Common myeloid progenitor, CD34-positive (primary cell): ENCODE measurements around the gene STX16.

Experiments used
- CTCF ChIA-PET: fragments of 350-600 bp; sonication (Branson Sonifier 250); formaldehyde crosslinking; loops from one replicate; lab custom pipeline; 2021; ENCODE audit warnings: antibody characterized with exemption; lab: Charles Lee
- POLR2A ChIA-PET: fragments of 350-600 bp; sonication (Branson Sonifier 250); formaldehyde crosslinking; loops from one replicate; lab custom pipeline; 2021; ENCODE audit warnings: antibody characterized with exemption; lab: Charles Lee
- DNase-seq, 3 donors: peaks; one replicate each; pipeline versions ENCODE4 v3.0.0 to v3.0.0-alpha.2; 2013
- H3K27ac ChIP-seq, 2 experiments: 1 replicate in 1 of 2; 2 replicates in 1 of 2; pipeline ENCODE4 v1.7.0; 2013; ENCODE audit warnings: inconsistent platforms in 2 of 2, low read length in 2 of 2, mild to moderate bottlenecking in 2 of 2, low read depth in 1 of 2, moderate library complexity in 1 of 2; ENCODE audit not compliant: severe bottlenecking in 2 of 2, insufficient read depth in 1 of 2, poor library complexity in 1 of 2
- H3K27me3 ChIP-seq, 5 experiments: replicated peaks in 2 of 5; 1 replicate in 3 of 5; 2 replicates in 2 of 5; pipeline versions ENCODE4 v1.6.1 to v1.7.0; 2013; ENCODE audit warnings: low read length in 4 of 5, mild to moderate bottlenecking in 2 of 5, moderate library complexity in 2 of 5, inconsistent platforms in 1 of 5; ENCODE audit not compliant: insufficient read depth in 5 of 5, control insufficient read depth in 4 of 5
- H3K36me3 ChIP-seq, 4 experiments: 1 replicate in 2 of 4; 2 replicates in 2 of 4; pipeline versions ENCODE4 v1.6.1 to v1.7.0; 2013; ENCODE audit warnings: low read length in 3 of 4, control low read depth in 1 of 4, mild to moderate bottlenecking in 1 of 4; ENCODE audit not compliant: control insufficient read depth in 4 of 4, insufficient read depth in 4 of 4
- H3K4me1 ChIP-seq, 4 experiments: 1 replicate in 3 of 4; 2 replicates in 1 of 4; pipeline versions ENCODE4 v1.6.1 to v1.7.1; 2013; ENCODE audit warnings: low read length in 3 of 4, mild to moderate bottlenecking in 3 of 4, control low read depth in 1 of 4, inconsistent platforms in 1 of 4, moderate library complexity in 1 of 4; ENCODE audit not compliant: control insufficient read depth in 4 of 4, insufficient read depth in 4 of 4; ENCODE audit errors: control extremely low read depth in 1 of 4
- H3K4me3 ChIP-seq, 7 experiments: 1 replicate in 4 of 7; 2 replicates in 3 of 7; pipeline versions ENCODE4 v1.5.1 to v1.7.0; 2013; ENCODE audit warnings: mild to moderate bottlenecking in 7 of 7, low read length in 6 of 7, moderate library complexity in 6 of 7, inconsistent platforms in 2 of 7, low read depth in 2 of 7, control low read depth in 1 of 7; ENCODE audit not compliant: insufficient read depth in 4 of 7, control insufficient read depth in 1 of 7; ENCODE audit errors: extremely low read depth in 1 of 7
- H3K9me3 ChIP-seq, 5 experiments: 1 replicate in 4 of 5; 2 replicates in 1 of 5; pipeline versions ENCODE4 v1.6.1 to v1.7.1; 2013; ENCODE audit warnings: low read length in 4 of 5, mild to moderate bottlenecking in 2 of 5, inconsistent platforms in 1 of 5, low read depth in 1 of 5, moderate library complexity in 1 of 5; ENCODE audit not compliant: control insufficient read depth in 4 of 5, insufficient read depth in 2 of 5; ENCODE audit errors: control extremely low read depth in 1 of 5
- whole genome bisulfite sequencing: methylation state at CpG from one replicate; pipeline ENCODE4 v1.1.5; 2013; ENCODE audit not compliant: insufficient coverage; 5-methylcytosine and 5-hydroxymethylcytosine counted together

The STX16 gene

DNA sequence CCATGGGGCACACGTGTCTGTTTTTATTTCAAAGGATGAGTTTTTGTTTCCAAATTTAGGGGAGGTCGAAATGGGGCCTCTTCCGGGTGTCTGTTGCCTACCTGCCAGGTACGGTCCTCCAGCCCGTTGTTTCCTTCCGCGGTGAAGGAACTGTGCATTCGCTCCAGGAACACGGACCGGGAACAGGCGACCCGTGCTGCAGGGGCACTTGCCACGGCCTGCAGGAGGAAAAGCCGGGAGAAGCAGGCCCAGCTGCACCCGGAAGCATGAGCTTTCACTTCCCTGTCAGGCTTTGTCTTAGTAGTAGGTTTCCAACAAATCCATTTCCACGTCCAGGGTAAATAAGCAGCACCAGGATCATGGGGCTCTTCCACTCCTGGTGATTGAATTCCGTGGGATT is 24.6 kb downstream of the STX16 start:
- POLR2A ChIA-PET: no interaction called here
- Histone ChIP-seq H3K27me3 (no peaks in the 10 kb centered on the region), H3K36me3 (peaks cover 15 to 78% (median 56%) of the 10 kb centered on the region in 4 experiments), H3K4me1 (no peaks in the 10 kb centered on the region), H3K4me3 (no peak overlapping the region), H3K9me3 (no peaks in the 10 kb centered on the region), H3K27ac (no peak overlapping the region)
- CTCF ChIA-PET: no interaction called here
- WGBS: 92% methylated on average over 16 of the region's 17 CpGs
- DNase-seq: no peak

DNA sequence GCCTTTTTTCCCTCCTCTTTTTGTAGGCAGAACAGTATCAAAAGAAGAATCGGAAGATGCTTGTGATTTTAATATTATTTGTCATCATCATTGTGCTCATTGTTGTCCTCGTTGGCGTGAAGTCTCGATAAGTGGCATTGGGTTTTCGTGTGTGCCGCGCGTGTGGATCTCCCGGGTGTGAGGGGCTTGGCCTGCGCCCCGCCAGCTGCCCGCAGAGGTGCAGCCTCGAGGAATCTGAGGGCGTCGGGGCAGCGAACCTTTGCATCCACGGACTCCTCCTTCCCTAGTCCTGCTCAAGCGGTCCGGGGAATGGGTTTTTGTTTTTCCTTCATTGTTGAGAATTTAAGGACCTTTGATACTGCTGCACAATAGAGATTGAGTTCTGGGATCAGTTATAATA is 25.1 kb downstream of the STX16 start:
- Histone ChIP-seq H3K36me3 (peaks cover 14 to 75% (median 53%) of the 10 kb centered on the region in 4 experiments), H3K4me1 (no peaks in the 10 kb centered on the region), H3K9me3 (no peaks in the 10 kb centered on the region), H3K4me3 (no peak overlapping the region), H3K27me3 (no peaks in the 10 kb centered on the region), H3K27ac (no peak overlapping the region)
- 95% methylated on average over 15 of the region's 19 CpGs for WGBS
- DNase-seq: no peak
- ChIA-PET POLR2A (no interaction called here), CTCF (no interaction called here)

DNA sequence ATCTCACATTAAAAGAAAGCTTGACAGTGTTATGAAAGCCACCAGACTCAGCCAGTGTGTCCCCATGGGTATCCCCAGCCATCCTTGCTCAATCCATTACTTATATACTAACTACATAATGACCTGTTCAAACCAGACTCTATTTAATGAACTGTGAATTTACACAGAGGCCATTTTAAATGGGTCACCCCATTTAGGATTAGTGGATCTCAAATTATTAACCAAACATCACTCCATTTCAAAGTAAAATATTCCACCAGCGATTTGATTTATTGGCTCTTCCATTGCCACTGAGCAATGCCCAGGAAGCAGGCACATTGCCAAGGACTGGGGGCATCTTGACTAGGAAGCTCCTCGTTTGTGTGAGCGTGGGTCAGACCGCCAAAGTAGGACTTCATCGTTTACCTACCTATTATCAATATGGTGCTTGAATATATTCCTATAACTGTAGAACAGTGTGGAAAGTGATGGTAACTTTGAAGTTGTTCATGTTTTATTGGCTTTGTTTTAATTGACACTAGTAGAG is 26.1 kb downstream of the STX16 start:
- peaks cover 15 to 72% (median 51%) of the 10 kb centered on the region in 4 experiments for H3K36me3 ChIP-seq
- H3K4me3 ChIP-seq: no peak overlapping the region
- no peak overlapping the region for H3K27ac ChIP-seq
- ChIA-PET POLR2A (no interaction called here), CTCF (interaction anchor here (1.1 kb wide), 1 partner anchor 19 kb away, joined by 3 read pairs; no protein-coding TSS in a partner anchor)
- no peaks in the 10 kb centered on the region for H3K27me3 ChIP-seq
- no peaks in the 10 kb centered on the region for H3K4me1 ChIP-seq
- no peak for DNase-seq
- WGBS: 100% methylated on average over 1 of the region's 5 CpGs
- no peaks in the 10 kb centered on the region for H3K9me3 ChIP-seq

DNA sequence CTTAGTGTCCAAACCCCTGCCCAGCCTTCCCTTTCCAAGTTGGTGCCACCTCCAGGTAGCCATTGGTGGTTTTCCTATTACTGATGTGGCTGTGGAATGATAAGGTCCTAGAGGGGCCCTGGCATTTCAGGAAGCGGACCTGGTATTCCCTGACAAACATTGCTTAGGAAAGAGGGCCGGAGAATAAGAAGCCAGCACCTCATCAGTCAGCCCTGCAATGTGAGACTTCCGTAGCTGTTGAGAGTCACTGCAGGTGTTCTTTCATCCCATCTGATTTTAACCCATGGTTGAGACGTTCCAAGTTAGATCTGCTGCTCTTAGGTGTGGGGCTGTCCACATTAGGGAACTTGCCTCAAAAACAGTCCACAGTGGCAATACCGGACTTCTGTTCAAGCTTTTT is 26.7 kb downstream of the STX16 start:
- no peaks in the 10 kb centered on the region for H3K27me3 ChIP-seq
- H3K9me3 ChIP-seq: no peaks in the 10 kb centered on the region
- H3K27ac ChIP-seq: no peak overlapping the region
- CTCF ChIA-PET: interaction anchor here (0.7 to 1.1 kb wide), 2 partner anchors 19 to 20 kb away, joined by 3 to 4 read pairs; no protein-coding TSS in a partner anchor
- POLR2A ChIA-PET: no interaction called here
- DNase-seq: no peak
- H3K36me3 ChIP-seq: peaks cover 15 to 69% (median 49%) of the 10 kb centered on the region in 4 experiments
- 98% methylated on average over 4 of the region's 5 CpGs for WGBS
- H3K4me3 ChIP-seq: no peak overlapping the region
- H3K4me1 ChIP-seq: no peaks in the 10 kb centered on the region

DNA sequence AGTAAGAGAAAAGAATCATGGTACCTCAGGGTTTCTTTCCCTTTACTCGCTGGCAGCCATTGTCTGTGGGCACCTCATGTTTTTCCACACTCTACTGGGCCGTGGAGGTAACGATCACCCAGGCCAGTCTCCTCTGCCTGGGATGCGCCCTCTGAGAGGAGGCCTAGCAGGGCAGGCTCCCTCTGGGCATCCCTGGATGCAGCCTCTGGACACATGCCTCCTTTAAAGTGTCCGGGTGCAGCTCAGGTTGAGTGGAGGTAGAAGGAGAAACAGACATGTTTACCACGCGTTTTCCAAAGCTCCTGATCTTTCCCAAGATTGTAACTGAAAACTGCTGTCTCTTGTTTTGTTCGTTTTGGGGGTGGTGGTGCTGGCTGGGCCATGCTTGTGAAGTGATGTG is 27.7 kb downstream of the STX16 start:
- H3K36me3 ChIP-seq: peaks cover 15 to 59% (median 45%) of the 10 kb centered on the region in 4 experiments
- H3K4me1 ChIP-seq: no peaks in the 10 kb centered on the region
- no peaks in the 10 kb centered on the region for H3K9me3 ChIP-seq
- DNase-seq: no peak
- POLR2A ChIA-PET: no interaction called here
- WGBS: 98% methylated on average over 8 of the region's 8 CpGs
- no peak overlapping the region for H3K4me3 ChIP-seq
- no peaks in the 10 kb centered on the region for H3K27me3 ChIP-seq
- CTCF ChIA-PET: no interaction called here
- H3K27ac ChIP-seq: no peak overlapping the region

DNA sequence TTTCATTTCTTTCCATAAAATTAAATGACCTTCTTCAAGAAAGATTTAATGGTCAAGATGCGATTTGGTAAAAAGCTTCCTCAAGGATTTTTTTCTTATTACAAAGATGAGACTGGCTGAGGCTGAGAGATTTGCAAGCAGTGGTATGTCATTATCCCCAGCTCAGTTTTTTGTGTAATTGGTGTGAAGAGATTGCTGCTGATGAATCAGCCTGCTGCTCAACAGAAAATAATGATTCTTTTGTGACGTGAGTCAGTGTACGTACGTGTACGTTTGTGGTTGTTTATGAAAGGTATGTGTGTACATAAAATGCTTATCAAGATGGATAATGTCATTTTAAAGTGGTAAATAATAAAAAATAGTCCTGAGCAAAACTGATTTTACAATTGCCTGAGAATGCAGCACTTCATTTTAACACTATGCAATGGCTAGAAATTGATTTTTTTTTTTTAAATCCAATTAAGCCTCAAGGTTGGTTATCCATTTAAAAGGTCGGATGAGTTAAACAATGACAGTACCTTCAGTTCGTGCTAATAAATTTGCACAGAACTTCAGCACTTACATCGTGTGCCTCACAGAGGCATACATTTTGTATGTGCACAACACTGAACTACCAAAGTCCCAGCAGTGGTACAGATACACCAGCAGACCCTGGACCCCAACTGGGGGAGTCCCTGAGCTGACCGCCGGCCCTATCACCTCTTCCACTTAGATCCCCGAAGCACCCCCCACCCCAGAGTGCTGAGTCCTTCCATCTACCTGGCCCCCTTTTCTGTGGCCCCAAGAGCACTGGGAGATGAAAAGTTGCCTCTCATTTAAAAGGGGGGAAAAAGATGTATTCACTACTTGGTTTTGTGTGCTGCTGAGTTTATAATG is 31.8 kb downstream of the STX16 start:
- no peaks in the 10 kb centered on the region for H3K9me3 ChIP-seq
- H3K4me1 ChIP-seq: no peaks in the 10 kb centered on the region
- DNase-seq: no peak
- POLR2A ChIA-PET: no interaction called here
- WGBS: 96% methylated on average over 8 of the region's 11 CpGs
- no peak overlapping the region for H3K4me3 ChIP-seq
- H3K36me3 ChIP-seq: peaks cover 4 to 26% (median 17%) of the 10 kb centered on the region in 4 experiments
- CTCF ChIA-PET: no interaction called here
- H3K27me3 ChIP-seq: no peaks in the 10 kb centered on the region
- no peak overlapping the region for H3K27ac ChIP-seq

DNA sequence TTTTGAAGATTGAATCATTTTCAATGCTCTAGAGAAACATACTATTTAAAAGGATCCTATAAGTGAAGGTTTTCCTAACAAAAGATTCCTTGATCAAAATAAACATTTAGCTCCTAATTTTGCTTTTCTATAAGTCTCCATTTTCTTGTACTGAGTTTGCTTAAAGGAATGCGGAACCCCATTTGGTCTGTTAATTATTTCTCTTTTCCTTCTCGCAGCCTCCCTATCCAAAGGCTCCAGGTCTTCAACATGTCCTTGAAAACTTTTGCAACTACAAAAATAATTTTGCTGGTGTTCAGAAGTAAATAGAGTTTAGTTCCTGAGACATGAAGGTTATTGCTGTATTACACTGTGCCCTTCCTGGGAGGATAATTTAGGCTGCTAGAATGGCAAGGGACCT is 33.2 kb downstream of the STX16 start:
- WGBS: no CpG with 5 or more reads among the region's 2 CpGs
- CTCF ChIA-PET: no interaction called here
- no peaks in the 10 kb centered on the region for H3K27me3 ChIP-seq

More for the DNA sequence above, 33.2 kb downstream of the STX16 start:
- H3K36me3 ChIP-seq: peaks cover 4 to 14% (median 11%) of the 10 kb centered on the region in 4 experiments
- H3K4me1 ChIP-seq: peaks cover 0 to 2% (median 1%) of the 10 kb centered on the region in 4 experiments
- H3K4me3 ChIP-seq: no peak overlapping the region
- DNase-seq: no peak
- no peaks in the 10 kb centered on the region for H3K9me3 ChIP-seq
- no peak overlapping the region for H3K27ac ChIP-seq
- POLR2A ChIA-PET: interaction anchor here (0.6 kb wide), 1 partner anchor 1272 kb away, joined by 3 read pairs; no protein-coding TSS in a partner anchor
